ENCODE results near the gene CRB2. TPM values are rescaled to one million over a fixed set of nuclear protein-coding genes. Genes with fewer than 3 reads are reported as not detected.

The CRB2 gene
- total and polyA plus RNA-seq, 2 donors (not counting 3 experiments of a cell fraction or from before 2014, with no cell fraction given): not detected

GRCh38 chr9:123345567-123345955 is 10.4 kb upstream of the CRB2 start:
- Histone ChIP-seq H3K4me3 (replicated peaks in 1 of 3; ENCODE audit: insufficient read depth in 1 of 3, low read depth in 1 of 3, low read length in 3 of 3) (no peak overlapping the region), H3K9me1 (replicated peaks; ENCODE audit: control insufficient read depth, extremely low read depth, insufficient read depth, low read length) (no peaks in the 10 kb centered on the region), H3K27me3 (ENCODE audit: control insufficient read depth in 2 of 2, insufficient read depth in 2 of 2, low read length in 2 of 2) (no peaks in the 10 kb centered on the region), H3K9me3 (replicated peaks; ENCODE audit: control insufficient read depth, insufficient read depth, low read length) (no peaks in the 10 kb centered on the region), H4K20me1 (replicated peaks; ENCODE audit: control insufficient read depth, extremely low read depth, insufficient read depth, low read length) (no peaks in the 10 kb centered on the region), H3K4me2 (ENCODE audit: insufficient read depth, low read length) (no peak overlapping the region), H3K27ac (ENCODE audit: insufficient read depth, low read depth, low read length) (no peak overlapping the region), H3K36me3 (ENCODE audit: control insufficient read depth in 2 of 2, extremely low read depth in 1 of 2, insufficient read depth in 2 of 2, low read length in 2 of 2) (no peaks in the 10 kb centered on the region), H3K4me1 (ENCODE audit: control insufficient read depth, extremely low read depth, insufficient read depth, low read length) (no peaks in the 10 kb centered on the region), H2AFZ (ENCODE audit: low read depth, low read length) (no peak overlapping the region), H3K9ac (replicated peaks; ENCODE audit: extremely low read depth, insufficient read depth, low read length) (no peak overlapping the region), H3K79me2 (ENCODE audit: control insufficient read depth, insufficient read depth, low read length) (no peaks in the 10 kb centered on the region)
- TF ChIP-seq FOS (IDR thresholded peaks at IDR 0.05; ENCODE audit: borderline replicate concordance, insufficient read depth, low read length) (no peak), MAX (IDR thresholded peaks at IDR 0.05; ENCODE audit: insufficient read depth, insufficient read length) (no peak), EZH2 (IDR thresholded peaks at IDR 0.05; ENCODE audit: borderline replicate concordance, low read depth, low read length, severe bottlenecking) (no peak), JUN (IDR thresholded peaks at IDR 0.05; ENCODE audit: borderline replicate concordance, insufficient read depth, insufficient read length, low read depth) (no peak), CTCF (IDR thresholded peaks at IDR 0.05; ENCODE audit: extremely low read depth in 1 of 2, insufficient read depth in 1 of 2, low read depth in 1 of 2, low read length in 2 of 2) (no peak)
- no peak for DNase-seq (ENCODE audit: low read depth, low spot score)
- dilution Hi-C loops (cut with MboI; ENCODE audit: extremely low pct_ligation_motif_present, low sequenced_read_pairs) (no loop called here), intact Hi-C loops (cut with micrococcal nuclease) (no loop called here)
- no TSS peak for BruUV-seq (replicated peaks)
- POLR2A ChIA-PET: no interaction called here
- CTCF ChIA-PET: interaction anchor here (1.6 to 1.7 kb wide), 3 partner anchors 8 to 264 kb away, joined by 5 to 11 read pairs (median 6); no protein-coding TSS in a partner anchor
- FAIRE-seq: no peak

GRCh38 chr9:123346026-123346425 is 10.0 kb upstream of the CRB2 start:
- Histone ChIP-seq H3K4me3 (replicated peaks in 1 of 3; ENCODE audit: insufficient read depth in 1 of 3, low read depth in 1 of 3, low read length in 3 of 3) (no peak overlapping the region), H3K27ac (ENCODE audit: insufficient read depth, low read depth, low read length) (no peak overlapping the region), H3K4me2 (ENCODE audit: insufficient read depth, low read length) (no peak overlapping the region), H3K4me1 (ENCODE audit: control insufficient read depth, extremely low read depth, insufficient read depth, low read length) (no peaks in the 10 kb centered on the region), H3K9ac (replicated peaks; ENCODE audit: extremely low read depth, insufficient read depth, low read length) (no peak overlapping the region), H3K36me3 (ENCODE audit: control insufficient read depth in 2 of 2, extremely low read depth in 1 of 2, insufficient read depth in 2 of 2, low read length in 2 of 2) (no peaks in the 10 kb centered on the region), H3K79me2 (ENCODE audit: control insufficient read depth, insufficient read depth, low read length) (no peaks in the 10 kb centered on the region), H3K27me3 (ENCODE audit: control insufficient read depth in 2 of 2, insufficient read depth in 2 of 2, low read length in 2 of 2) (no peaks in the 10 kb centered on the region), H4K20me1 (replicated peaks; ENCODE audit: control insufficient read depth, extremely low read depth, insufficient read depth, low read length) (no peaks in the 10 kb centered on the region), H3K9me1 (replicated peaks; ENCODE audit: control insufficient read depth, extremely low read depth, insufficient read depth, low read length) (no peaks in the 10 kb centered on the region), H2AFZ (ENCODE audit: low read depth, low read length) (no peak overlapping the region), H3K9me3 (replicated peaks; ENCODE audit: control insufficient read depth, insufficient read depth, low read length) (no peaks in the 10 kb centered on the region)
- dilution Hi-C loops (cut with MboI; ENCODE audit: extremely low pct_ligation_motif_present, low sequenced_read_pairs) (no loop called here), intact Hi-C loops (cut with micrococcal nuclease) (no loop called here)
- ChIA-PET POLR2A (no interaction called here), CTCF (interaction anchor here (1.6 to 1.7 kb wide), 2 partner anchors 8 to 121 kb away, joined by 5 to 11 read pairs; no protein-coding TSS in a partner anchor)
- TF ChIP-seq JUN (IDR thresholded peaks at IDR 0.05; ENCODE audit: borderline replicate concordance, insufficient read depth, insufficient read length, low read depth): no peak
- no peak for TF ChIP-seq GATA2 (IDR thresholded peaks at IDR 0.05; ENCODE audit: insufficient read depth, insufficient read length, low read depth, low read length)
- no peak for TF ChIP-seq POLR2AphosphoS5 (IDR thresholded peaks at IDR 0.05; ENCODE audit: insufficient read depth, low read depth, low read length)
- no peak for TF ChIP-seq FOS (IDR thresholded peaks at IDR 0.05; ENCODE audit: borderline replicate concordance, insufficient read depth, low read length)
- TF ChIP-seq MYC (IDR thresholded peaks at IDR 0.05; ENCODE audit: low read depth, low read length): no peak
- no peak for TF ChIP-seq EZH2 (IDR thresholded peaks at IDR 0.05; ENCODE audit: borderline replicate concordance, low read depth, low read length, severe bottlenecking)
- TF ChIP-seq POLR2A (IDR thresholded peaks at IDR 0.05; ENCODE audit: low read depth, low read length): no peak
- TF ChIP-seq MAX (IDR thresholded peaks at IDR 0.05; ENCODE audit: insufficient read depth, insufficient read length): no peak
- TF ChIP-seq CTCF (IDR thresholded peaks at IDR 0.05; ENCODE audit: extremely low read depth in 1 of 2, insufficient read depth in 1 of 2, low read depth in 1 of 2, low read length in 2 of 2): no peak
- no peak for FAIRE-seq
- DNase-seq (ENCODE audit: low read depth, low spot score): no peak
- BruUV-seq (replicated peaks): no TSS peak
